HCT116 (cell line): ENCODE results near the gene CLP1. TPM values are rescaled to one million over a fixed set of nuclear protein-coding genes. Genes with fewer than 3 reads are reported as not detected.
"Not testable (repeated sequence)": the region's sequence is repeated elsewhere in the genome, so short reads cannot be mapped to it uniquely, and the experiment has no call there.

Experiments
- ATAC-seq: fragments of 200-7000 bp; cut with Tn5 transposase; 2 replicates; pipeline ENCODE4 v1.9.1; 2020; ENCODE audit warnings: mild to moderate bottlenecking, moderate library complexity
- BruUV-seq: library from RNA; stranded (reverse); fragments of 400-500 nt; replicated peaks from 2 replicates; lab custom pipeline; 2021; lab: Mats Ljungman, UMichigan
- CTCF ChIA-PET: fragments of 300-600 bp; sonication (Branson Sonifier 250); formaldehyde crosslinking; loops from one replicate; lab custom pipeline; 2021; ENCODE audit warnings: antibody characterized with exemption; lab: Charles Lee
- POLR2A ChIA-PET: fragments of 300-600, 350-600 bp; sonication (Branson Sonifier 250); formaldehyde crosslinking; loops from one replicate; lab custom pipeline; 2021; ENCODE audit warnings: antibody characterized with exemption; lab: Charles Lee
- RAD21 ChIA-PET, 2 experiments: fragments of 300-600 bp; sonication (Branson Sonifier 250); formaldehyde crosslinking; loops; one replicate each; lab custom pipeline; 2023; ENCODE audit warnings: low total read pairs in 2 of 2; ENCODE audit not compliant: uncharacterized antibody in 2 of 2, unreplicated experiment in 2 of 2, low non-redundant PET in 1 of 2; lab: Charles Lee
- DNase-seq: peaks from one replicate; pipeline ENCODE4 v3.0.0-alpha.2; 2010; ENCODE audit warnings: low read depth, low spot score
- H2AFZ ChIP-seq: fragments of 200-600 bp; shearing (Covaris generic), sonication (generic); 2 replicates; pipeline ENCODE4 v1.6.1; 2017; ENCODE audit warnings: low read depth, mixed run types, mixed read lengths, antibody characterized with exemption, low read length; ENCODE audit not compliant: poor library complexity, severe bottlenecking
- H3K27ac ChIP-seq: 2 replicates; pipeline ENCODE4 v1.5.1; 2012; ENCODE audit warnings: low read depth, low read length
- H3K27me3 ChIP-seq: fragments of 200-600 bp; sonication (generic); 2 replicates; pipeline ENCODE4 v1.6.1; 2016; ENCODE audit warnings: mixed run types, low read length, mixed read lengths; ENCODE audit not compliant: insufficient read depth
- H3K36me3 ChIP-seq, 2 experiments: fragments of 200-500 bp in 1 of 2; fragments of 200-600 bp in 1 of 2; sonication (Bioruptor generic) in 1 of 2; sonication (generic) in 1 of 2; 2 replicates each; pipeline versions ENCODE4 v1.5.1 to v1.6.1; 2014 to 2016; ENCODE audit warnings: low read length in 2 of 2, inconsistent platforms in 1 of 2, mixed read lengths in 1 of 2, mixed run types in 1 of 2; ENCODE audit not compliant: insufficient read depth in 2 of 2, control insufficient read depth in 1 of 2
- H3K4me1 ChIP-seq, 2 experiments: fragments of 200-600 bp in 1 of 2; sonication (generic) in 1 of 2; 2 replicates each; pipeline versions ENCODE4 v1.5.1 to v1.6.1; 2012 to 2017; ENCODE audit warnings: low read length in 2 of 2, inconsistent platforms in 1 of 2, mild to moderate bottlenecking in 1 of 2, mixed read lengths in 1 of 2, mixed run types in 1 of 2, moderate library complexity in 1 of 2; ENCODE audit not compliant: insufficient read depth in 2 of 2, control insufficient read depth in 1 of 2
- H3K4me2 ChIP-seq: fragments of 200-600 bp; sonication (generic); 2 replicates; pipeline ENCODE4 v1.6.1; 2017; ENCODE audit warnings: mixed run types, low read length, mixed read lengths
- H3K4me3 ChIP-seq, 2 experiments: fragments of 200-600 bp in 1 of 2; sonication (generic) in 1 of 2; replicated peaks in 1 of 2; 2 replicates each; pipeline ENCODE4 v1.5.1; 2011 to 2016; ENCODE audit warnings: low read length in 2 of 2, control low read depth in 1 of 2, low read depth in 1 of 2, mild to moderate bottlenecking in 1 of 2, mixed read lengths in 1 of 2, mixed run types in 1 of 2
- H3K79me2 ChIP-seq: fragments of 200-600 bp; sonication (generic); 2 replicates; pipeline ENCODE4 v1.6.1; 2017; ENCODE audit warnings: mild to moderate bottlenecking, mixed run types, low read length, moderate library complexity, mixed read lengths; ENCODE audit not compliant: insufficient read depth
- H3K9ac ChIP-seq: fragments of 200-600 bp; sonication (generic); 2 replicates; pipeline ENCODE4 v1.6.1; 2016; ENCODE audit warnings: low read length, mixed read lengths
- H3K9me2 ChIP-seq: fragments of 200-600 bp; sonication (generic), shearing (Covaris generic); 2 replicates; pipeline ENCODE4 v1.6.1; 2017; ENCODE audit warnings: mixed run types, mild to moderate bottlenecking, moderate library complexity; ENCODE audit not compliant: insufficient read depth
- H3K9me3 ChIP-seq, 2 experiments: fragments of 200-500 bp in 1 of 2; fragments of 200-600 bp in 1 of 2; sonication (Bioruptor generic) in 1 of 2; sonication (generic) in 1 of 2; 2 replicates each; pipeline ENCODE4 v1.6.1; 2014 to 2017; ENCODE audit warnings: low read length in 2 of 2, mixed read lengths in 2 of 2, inconsistent platforms in 1 of 2, low read depth in 1 of 2, mild to moderate bottlenecking in 1 of 2, mixed run types in 1 of 2, moderate library complexity in 1 of 2; ENCODE audit not compliant: control insufficient read depth in 1 of 2, insufficient read depth in 1 of 2
- H4K20me1 ChIP-seq: fragments of 200-600 bp; sonication (generic), shearing (Covaris generic); 2 replicates; pipeline ENCODE4 v1.6.1; 2017; ENCODE audit warnings: mixed run types, mild to moderate bottlenecking, moderate library complexity; ENCODE audit not compliant: insufficient read depth
- CEBPB ChIP-seq: IDR thresholded peaks from 2 replicates; pipeline ENCODE4 v1.6.1; 2012; ENCODE audit warnings: low read depth
- EGR1 ChIP-seq: IDR thresholded peaks from 2 replicates; pipeline ENCODE4 v1.6.1; 2012; ENCODE audit warnings: low read depth
- JUND ChIP-seq: IDR thresholded peaks from 2 replicates; pipeline ENCODE4 v1.6.1; 2012
- RAD21 ChIP-seq: IDR thresholded peaks from 2 replicates; pipeline ENCODE4 v1.6.1; 2012; ENCODE audit warnings: low read depth, mild to moderate bottlenecking
- SIN3A ChIP-seq: IDR thresholded peaks from 2 replicates; pipeline ENCODE4 v1.6.1; 2012; ENCODE audit warnings: low read depth
- SP1 ChIP-seq: IDR thresholded peaks from 2 replicates; pipeline ENCODE4 v1.6.1; 2012; ENCODE audit warnings: low read depth
- SRF ChIP-seq: IDR thresholded peaks from 2 replicates; pipeline ENCODE4 v1.6.1; 2012; ENCODE audit warnings: low read depth
- TCF7L2 ChIP-seq: IDR thresholded peaks from 2 replicates; pipeline ENCODE4 v1.7.0; 2011; ENCODE audit warnings: borderline replicate concordance, inconsistent platforms; ENCODE audit not compliant: insufficient read depth, insufficient read length; ENCODE audit errors: extremely low read depth
- ZNF274 ChIP-seq: fragments of 200-500 bp; sonication (Bioruptor generic); IDR thresholded peaks from 2 replicates; pipeline ENCODE4 v1.6.1; 2014; ENCODE audit warnings: mild to moderate bottlenecking, low read depth, low read length, inconsistent platforms
- intact Hi-C: fragments of 100-400 bp; cut with micrococcal nuclease; formaldehyde crosslinking; loops from 2 replicates; pipeline ENCODE4 v1.10.0; 2022
- total RNA-seq: library from RNA; stranded (reverse); gene quantifications from one replicate; pipeline ENCODE4 v1.2.1, GENCODE V29; 2021; ENCODE audit not compliant: unreplicated experiment
- TF ChIP-seq, protein P1 (sequence below): IDR thresholded peaks from 2 replicates; pipeline ENCODE4 v1.6.1; 2012; ENCODE audit warnings: low read depth

The CLP1 gene
- total RNA-seq, 1 experiment from 2014 or later, result 17.7 TPM

- TF ChIP-seq, protein P1, sequence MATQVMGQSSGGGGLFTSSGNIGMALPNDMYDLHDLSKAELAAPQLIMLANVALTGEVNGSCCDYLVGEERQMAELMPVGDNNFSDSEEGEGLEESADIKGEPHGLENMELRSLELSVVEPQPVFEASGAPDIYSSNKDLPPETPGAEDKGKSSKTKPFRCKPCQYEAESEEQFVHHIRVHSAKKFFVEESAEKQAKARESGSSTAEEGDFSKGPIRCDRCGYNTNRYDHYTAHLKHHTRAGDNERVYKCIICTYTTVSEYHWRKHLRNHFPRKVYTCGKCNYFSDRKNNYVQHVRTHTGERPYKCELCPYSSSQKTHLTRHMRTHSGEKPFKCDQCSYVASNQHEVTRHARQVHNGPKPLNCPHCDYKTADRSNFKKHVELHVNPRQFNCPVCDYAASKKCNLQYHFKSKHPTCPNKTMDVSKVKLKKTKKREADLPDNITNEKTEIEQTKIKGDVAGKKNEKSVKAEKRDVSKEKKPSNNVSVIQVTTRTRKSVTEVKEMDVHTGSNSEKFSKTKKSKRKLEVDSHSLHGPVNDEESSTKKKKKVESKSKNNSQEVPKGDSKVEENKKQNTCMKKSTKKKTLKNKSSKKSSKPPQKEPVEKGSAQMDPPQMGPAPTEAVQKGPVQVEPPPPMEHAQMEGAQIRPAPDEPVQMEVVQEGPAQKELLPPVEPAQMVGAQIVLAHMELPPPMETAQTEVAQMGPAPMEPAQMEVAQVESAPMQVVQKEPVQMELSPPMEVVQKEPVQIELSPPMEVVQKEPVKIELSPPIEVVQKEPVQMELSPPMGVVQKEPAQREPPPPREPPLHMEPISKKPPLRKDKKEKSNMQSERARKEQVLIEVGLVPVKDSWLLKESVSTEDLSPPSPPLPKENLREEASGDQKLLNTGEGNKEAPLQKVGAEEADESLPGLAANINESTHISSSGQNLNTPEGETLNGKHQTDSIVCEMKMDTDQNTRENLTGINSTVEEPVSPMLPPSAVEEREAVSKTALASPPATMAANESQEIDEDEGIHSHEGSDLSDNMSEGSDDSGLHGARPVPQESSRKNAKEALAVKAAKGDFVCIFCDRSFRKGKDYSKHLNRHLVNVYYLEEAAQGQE, result no peak
- TF ChIP-seq JUND, result no peak
- TF ChIP-seq ZNF274, result no peak
These were observed 23.0 kb downstream of the CLP1 start (continued) for GRCh38 chr11:57680552-57680874.

DNA sequence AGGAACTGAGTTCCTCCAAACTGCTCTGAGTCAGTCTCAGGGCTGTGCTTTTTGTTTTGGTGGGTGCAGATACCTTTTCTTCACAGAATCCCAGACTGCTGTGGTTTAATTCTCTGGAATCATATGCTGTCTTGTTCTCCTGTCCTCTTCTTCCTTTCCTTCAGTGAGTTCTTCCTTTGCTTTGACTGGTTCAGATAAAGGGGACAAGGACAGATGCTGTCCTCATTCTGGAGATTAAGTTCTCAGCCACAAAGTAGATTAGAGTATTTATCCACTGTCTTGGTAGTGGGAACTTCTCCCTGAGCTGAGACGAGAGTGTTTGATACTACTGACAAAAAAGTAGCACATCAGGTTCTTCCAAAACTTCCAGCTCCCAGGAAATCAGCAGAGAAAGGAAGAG is 23.6 kb downstream of the CLP1 start:
- peaks cover 89% of the 10 kb centered on the region for H3K79me2 ChIP-seq
- RAD21 ChIA-PET, result no interaction called here

DNA sequence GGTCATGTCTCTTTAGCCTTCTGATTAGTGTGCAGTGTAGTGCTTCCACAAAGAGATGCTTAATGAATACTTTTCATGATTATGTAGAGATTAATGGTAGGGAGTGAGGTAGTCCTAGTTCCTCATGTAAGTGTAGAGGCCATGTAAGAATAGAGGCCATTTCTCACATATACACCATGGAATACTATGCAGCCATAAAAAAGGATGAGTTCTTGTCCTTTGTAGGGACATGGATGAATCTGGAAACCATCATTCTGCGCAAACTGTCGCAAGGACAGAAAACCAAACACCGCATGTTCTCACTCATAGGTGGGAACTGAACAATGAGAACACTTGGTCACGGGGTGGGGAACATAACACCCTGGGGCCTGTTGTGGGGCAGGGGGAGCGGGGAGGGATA is 32.9 kb downstream of the CLP1 start:
- DNase-seq, BruUV-seq, RAD21 ChIA-PET, H2AFZ ChIP-seq, intact Hi-C loops, ATAC-seq, POLR2A ChIA-PET, H3K27ac ChIP-seq, H3K27me3 ChIP-seq, H3K4me3 ChIP-seq, CTCF ChIA-PET, H3K9me3 ChIP-seq, H3K4me2 ChIP-seq, H3K9me2 ChIP-seq, H3K9ac ChIP-seq, H4K20me1 ChIP-seq, H3K4me1 ChIP-seq: not testable (repeated sequence)
- peaks cover 29% of the 10 kb centered on the region for H3K79me2 ChIP-seq
- H3K36me3 ChIP-seq, result peaks cover 42 to 51% of the 10 kb centered on the region in 2 experiments

More for the DNA sequence above, 23.6 kb downstream of the CLP1 start:
- Histone ChIP-seq H3K9me2 (no peaks in the 10 kb centered on the region), H3K4me2 (no peak overlapping the region), H2AFZ (no peak overlapping the region), H3K9ac (no peak overlapping the region), H3K36me3 (peaks cover 36 to 38% of the 10 kb centered on the region in 2 experiments; a peak in 3 of 4 replicates), H3K9me3 (no peaks in the 10 kb centered on the region), H3K27me3 (no peaks in the 10 kb centered on the region), H3K4me1 (peaks cover 0 to 6% of the 10 kb centered on the region in 2 experiments; a peak in 1 of 4 replicates), H4K20me1 (peaks cover 4% of the 10 kb centered on the region; the same call in 1 of the 2 replicates), H3K4me3 (no peak overlapping the region), H3K27ac (no peak overlapping the region)
- ChIA-PET POLR2A (no interaction called here), CTCF (no interaction called here)
- BruUV-seq, result no TSS peak
- no peak for ATAC-seq
- TF ChIP-seq JUND, result no peak
- no peak for TF ChIP-seq RAD21
- no peak for TF ChIP-seq SIN3A
- TF ChIP-seq CEBPB, result no peak
- TF ChIP-seq SRF, result no peak
- TF ChIP-seq TCF7L2, result no peak
- TF ChIP-seq SP1, result no peak
- TF ChIP-seq EGR1, result no peak
- no peak for DNase-seq
- intact Hi-C loops, result no loop called here
